Measurements from ENCODE around the gene CIAO1.

- TF ChIP-seq, protein P1, sequence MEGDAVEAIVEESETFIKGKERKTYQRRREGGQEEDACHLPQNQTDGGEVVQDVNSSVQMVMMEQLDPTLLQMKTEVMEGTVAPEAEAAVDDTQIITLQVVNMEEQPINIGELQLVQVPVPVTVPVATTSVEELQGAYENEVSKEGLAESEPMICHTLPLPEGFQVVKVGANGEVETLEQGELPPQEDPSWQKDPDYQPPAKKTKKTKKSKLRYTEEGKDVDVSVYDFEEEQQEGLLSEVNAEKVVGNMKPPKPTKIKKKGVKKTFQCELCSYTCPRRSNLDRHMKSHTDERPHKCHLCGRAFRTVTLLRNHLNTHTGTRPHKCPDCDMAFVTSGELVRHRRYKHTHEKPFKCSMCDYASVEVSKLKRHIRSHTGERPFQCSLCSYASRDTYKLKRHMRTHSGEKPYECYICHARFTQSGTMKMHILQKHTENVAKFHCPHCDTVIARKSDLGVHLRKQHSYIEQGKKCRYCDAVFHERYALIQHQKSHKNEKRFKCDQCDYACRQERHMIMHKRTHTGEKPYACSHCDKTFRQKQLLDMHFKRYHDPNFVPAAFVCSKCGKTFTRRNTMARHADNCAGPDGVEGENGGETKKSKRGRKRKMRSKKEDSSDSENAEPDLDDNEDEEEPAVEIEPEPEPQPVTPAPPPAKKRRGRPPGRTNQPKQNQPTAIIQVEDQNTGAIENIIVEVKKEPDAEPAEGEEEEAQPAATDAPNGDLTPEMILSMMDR (IDR thresholded peaks at IDR 0.05; ENCODE audit: insufficient read depth, low read depth, low read length): no peak
- no peak for TF ChIP-seq EZH2 (IDR thresholded peaks at IDR 0.05; ENCODE audit: insufficient read depth, low read length)
Observed at GRCh38 chr2:96316999-96317398, 51.0 kb downstream of the CIAO1 start.

Data from astrocyte (in vitro differentiated cells and primary cell).